Uterus (tissue), 2 donors: ENCODE measurements around the gene GAGE13.

ENCODE experiments used
- POLR2A ChIP-seq, 2 donors: fragments of 450-650 bp; IDR thresholded peaks; one replicate each; pipeline ENCODE4 v1.6.1; 2016; ENCODE audit warnings: antibody characterized with exemption in 2 of 2, mild to moderate bottlenecking in 1 of 2, moderate library complexity in 1 of 2
- TF ChIP-seq, protein P1 (sequence below), 4 experiments: fragments of 200-600 bp in 2 of 4; fragments of 450-650 bp in 2 of 4; sonication (generic) in 2 of 4; IDR thresholded peaks; one replicate each; pipeline ENCODE4 v1.5.1; 2016 to 2019; ENCODE audit warnings: antibody characterized with exemption in 4 of 4, mild to moderate bottlenecking in 2 of 4, moderate library complexity in 1 of 4

DNA sequence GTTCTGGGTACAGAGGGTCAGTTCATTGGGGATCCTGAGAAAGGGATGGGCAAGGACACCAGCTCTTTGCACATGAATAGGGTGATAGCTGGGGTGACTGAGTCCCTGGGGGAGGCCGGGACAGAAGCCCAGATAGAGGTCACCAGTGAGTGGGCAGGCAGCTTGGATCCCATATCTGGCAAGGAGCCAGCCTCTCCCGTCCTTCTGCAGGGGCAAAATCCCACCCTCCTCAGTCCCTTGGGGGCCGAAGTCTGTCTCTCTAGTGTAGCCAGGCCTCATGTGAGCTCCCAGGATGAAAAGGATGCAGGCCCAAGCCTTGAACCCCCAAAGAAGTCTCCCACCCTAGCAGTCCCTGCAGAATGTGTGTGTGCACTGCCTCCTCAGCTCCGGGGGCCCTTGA, 44.8 kb upstream of the GAGE13 start:
- TF ChIP-seq, protein P1, sequence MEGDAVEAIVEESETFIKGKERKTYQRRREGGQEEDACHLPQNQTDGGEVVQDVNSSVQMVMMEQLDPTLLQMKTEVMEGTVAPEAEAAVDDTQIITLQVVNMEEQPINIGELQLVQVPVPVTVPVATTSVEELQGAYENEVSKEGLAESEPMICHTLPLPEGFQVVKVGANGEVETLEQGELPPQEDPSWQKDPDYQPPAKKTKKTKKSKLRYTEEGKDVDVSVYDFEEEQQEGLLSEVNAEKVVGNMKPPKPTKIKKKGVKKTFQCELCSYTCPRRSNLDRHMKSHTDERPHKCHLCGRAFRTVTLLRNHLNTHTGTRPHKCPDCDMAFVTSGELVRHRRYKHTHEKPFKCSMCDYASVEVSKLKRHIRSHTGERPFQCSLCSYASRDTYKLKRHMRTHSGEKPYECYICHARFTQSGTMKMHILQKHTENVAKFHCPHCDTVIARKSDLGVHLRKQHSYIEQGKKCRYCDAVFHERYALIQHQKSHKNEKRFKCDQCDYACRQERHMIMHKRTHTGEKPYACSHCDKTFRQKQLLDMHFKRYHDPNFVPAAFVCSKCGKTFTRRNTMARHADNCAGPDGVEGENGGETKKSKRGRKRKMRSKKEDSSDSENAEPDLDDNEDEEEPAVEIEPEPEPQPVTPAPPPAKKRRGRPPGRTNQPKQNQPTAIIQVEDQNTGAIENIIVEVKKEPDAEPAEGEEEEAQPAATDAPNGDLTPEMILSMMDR (IDR thresholded peaks at IDR 0.05) = no peak
- no peak for TF ChIP-seq POLR2A (IDR thresholded peaks at IDR 0.05)
